NCI-H1436 (cell line): Measurements from ENCODE around the gene SMC4.
"Not testable (repeated sequence)": the region's sequence is repeated elsewhere in the genome, so short reads cannot be mapped to it uniquely, and the experiment has no call there.

Experiments
- DNase-seq: peaks from one replicate; lab custom pipeline; 2025; lab: John Stamatoyannopoulos, UW

The SMC4 gene

DNA sequence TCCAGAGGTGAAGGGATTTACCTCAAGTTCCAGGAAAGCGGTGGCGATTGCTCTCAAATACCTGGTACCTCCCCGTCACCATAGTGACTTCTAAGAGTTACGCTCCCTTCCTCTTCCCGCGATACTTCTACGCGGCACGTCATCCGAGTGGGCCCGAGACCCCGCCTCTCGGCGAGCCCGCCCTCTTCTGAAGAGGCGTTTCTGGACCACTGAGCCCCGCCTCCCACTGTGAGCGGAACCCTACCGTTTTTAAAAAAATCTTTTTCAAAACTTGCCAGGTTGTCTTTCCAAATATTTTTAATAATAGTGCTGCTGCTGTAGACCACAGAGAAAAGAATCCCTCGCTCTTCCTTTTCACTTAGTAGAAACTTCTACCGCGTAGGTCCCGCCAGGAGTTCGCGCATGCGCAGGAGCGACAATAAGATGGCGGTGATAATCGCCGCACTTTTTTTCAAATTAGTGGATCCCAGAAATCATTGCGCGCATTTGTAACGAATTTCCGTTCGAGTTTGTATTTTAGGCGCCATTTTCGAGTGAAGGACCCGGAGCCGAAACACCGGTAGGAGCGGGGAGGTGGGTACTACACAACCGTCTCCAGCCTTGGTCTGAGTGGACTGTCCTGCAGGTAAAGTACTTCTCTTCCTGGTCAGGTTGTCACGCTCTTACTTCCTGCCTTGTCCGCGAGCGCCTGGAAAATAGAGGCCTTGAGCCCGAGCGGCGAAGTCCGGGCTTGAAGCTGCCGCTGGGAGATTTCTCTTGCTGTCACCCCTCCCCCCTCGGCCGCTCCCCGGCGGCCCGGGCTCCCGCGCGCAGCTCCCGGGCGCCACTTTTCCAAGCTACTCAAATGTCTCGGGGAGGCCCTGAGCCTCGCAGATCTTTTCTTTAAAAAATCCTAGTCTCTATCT, at the start of gene SMC4, which contains the start of gene IFT80:
Gene SMC4, plus strand, starts transcription at position 526 of the 905 bp plus-strand sequence. CDS start 1,177 bp downstream, outside the sequence.
Gene IFT80, minus strand, starts transcription at position 101 of the 905 bp plus-strand sequence. CDS start 14,625 bp downstream, outside the sequence.
- peak; percentile 99 for DNase-seq

- no peak for DNase-seq
Measured at GRCh38 chr3:160355826-160356225, 43.6 kb upstream of the SMC4 start.

DNA sequence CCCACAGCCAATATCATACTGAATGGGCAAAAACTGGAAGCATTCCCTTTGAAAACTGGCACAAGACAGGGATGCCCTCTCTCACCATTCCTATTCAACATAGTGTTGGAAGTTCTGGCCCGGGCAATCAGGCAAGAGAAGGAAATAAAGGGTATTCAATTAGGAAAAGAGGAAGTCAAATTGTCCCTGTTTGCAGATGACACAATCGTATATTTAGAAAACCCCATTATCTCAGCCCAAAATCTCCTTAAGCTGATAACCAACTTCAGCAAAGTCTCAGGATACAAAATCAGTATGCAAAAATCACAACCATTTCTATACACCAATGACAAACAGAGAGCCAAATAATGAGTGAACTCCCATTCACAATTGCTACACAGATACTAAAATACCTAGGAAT, 36.6 kb upstream of the SMC4 start:
- DNase-seq, result not testable (repeated sequence)

DNA sequence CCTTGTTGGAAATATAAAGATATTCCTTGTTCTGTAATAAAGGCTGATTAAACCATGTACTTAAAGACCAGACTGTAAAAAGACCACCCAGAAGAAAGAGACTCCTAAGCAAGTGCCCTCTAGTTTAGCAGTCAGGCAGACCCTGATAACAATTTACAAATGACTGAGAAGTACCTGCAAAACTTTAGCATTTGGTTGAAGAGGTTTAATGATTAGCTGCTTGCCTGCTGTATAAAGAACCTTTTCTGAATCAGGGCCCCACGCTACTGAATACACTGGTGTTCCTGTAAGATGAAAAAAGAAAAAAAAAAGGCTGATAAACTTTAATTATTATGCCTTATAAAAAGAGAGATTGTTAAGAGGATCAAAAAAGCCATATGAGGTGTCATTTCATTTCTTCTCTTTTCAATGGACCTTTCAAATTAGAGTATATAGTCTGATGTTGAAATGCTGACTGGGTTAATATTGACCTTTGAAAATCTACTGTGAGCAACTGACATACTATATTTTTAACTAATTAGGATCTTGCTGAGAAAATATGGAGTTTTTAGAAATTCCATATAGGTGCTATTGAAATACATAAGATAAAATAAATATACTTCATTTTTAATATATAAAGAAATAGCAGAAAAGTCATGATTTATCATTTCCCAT, 33.5 kb upstream of the SMC4 start:
- no peak for DNase-seq

DNA sequence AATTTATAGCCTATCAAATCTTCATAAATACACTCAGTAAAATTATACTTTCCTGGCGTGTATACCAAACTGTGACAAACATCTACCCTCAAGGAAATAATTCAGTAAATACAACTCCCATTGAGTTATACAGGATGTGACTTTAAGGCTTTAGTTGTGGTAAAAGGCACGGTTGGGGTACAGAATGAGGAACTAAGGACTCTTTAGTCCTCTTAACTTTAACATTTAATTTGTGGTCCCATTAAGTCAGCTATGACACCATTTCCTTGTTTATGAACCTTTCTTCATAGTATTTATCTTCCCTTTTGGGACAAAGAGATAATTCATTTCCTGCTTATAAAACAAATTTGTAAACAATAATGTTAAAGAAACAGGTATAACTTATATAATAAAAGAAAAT, 30.6 kb upstream of the SMC4 start:
- DNase-seq, result no peak

GRCh38 chr3:160369784-160370183, 29.7 kb upstream of the SMC4 start:
- DNase-seq, result no peak

DNA sequence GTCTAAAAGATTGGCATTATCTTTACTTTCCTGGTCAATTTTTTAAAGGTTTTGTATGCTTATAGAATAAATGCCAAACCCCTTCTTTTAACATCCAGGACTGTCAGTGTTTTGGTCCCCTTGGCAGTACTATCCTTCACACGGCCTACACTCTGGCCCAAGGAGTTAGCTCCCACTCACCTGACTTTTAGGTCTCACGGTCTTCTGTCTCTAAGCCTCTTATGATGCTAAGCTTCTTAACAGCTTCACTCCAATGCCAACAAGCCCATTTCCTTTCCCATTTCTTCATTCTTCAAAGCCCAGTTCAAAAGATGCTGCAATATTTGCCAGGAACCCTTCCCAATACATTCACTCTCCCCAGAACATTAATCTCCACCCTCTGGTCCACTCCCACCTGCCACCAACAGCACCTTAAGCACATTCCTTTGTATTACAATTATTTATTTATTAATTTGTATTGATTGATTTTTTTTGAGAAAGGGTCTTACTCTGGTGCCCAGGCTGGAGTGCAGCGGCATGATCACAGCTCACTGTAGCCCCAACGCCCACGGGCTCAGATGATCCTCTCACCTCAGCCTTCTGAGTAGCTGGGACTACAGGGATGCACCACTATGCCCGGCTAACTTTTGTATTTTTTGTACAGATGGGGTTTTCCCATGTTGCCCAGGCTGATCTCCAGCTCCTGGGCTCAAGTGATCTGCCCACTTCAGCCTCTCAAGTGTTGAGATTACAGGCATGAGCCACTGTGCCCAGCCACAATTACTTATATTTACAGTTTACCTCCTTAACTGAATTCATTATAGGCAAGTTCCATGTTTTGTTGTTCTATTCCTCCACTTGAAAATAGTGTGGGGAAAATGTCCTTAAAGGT, 28.2 kb upstream of the SMC4 start:
- no peak for DNase-seq

DNA sequence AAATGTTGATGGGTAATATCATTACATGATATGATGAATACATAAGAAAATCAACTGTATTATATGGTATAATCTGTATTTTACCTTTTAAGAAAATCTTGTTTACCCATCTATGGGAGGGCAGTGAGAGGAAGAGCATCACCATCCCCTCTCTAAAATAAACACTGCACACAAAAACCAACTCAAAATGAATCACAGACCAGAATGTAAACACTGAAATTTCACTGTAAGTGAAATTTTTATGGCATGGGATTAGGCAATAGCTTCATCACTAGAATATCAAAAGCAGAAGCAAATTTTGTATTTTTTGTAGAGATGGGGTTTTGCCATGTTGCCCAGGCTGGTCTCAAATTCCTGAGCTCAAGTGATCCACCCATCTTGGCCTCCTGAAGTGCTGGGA, 26.7 kb upstream of the SMC4 start:
- DNase-seq, result no peak

DNA sequence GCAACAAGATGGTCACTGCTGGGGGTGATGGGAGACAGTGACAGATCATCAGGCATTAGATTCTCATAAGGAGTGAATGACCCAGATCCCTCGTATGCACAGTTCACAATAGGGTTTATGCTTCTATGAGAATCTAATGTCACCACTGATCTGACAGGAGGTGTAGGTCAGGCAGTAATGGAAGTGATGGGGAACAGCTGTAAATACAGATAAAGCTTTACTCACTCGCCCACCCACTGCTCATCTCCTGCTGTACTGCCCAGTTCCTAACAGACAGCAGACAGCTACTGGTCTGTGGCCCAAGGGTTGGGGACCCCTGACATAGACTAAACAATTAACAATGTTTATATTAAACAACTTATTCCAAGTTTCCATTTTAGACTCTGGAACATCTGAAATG, 25.8 kb upstream of the SMC4 start:
- no peak for DNase-seq

DNA sequence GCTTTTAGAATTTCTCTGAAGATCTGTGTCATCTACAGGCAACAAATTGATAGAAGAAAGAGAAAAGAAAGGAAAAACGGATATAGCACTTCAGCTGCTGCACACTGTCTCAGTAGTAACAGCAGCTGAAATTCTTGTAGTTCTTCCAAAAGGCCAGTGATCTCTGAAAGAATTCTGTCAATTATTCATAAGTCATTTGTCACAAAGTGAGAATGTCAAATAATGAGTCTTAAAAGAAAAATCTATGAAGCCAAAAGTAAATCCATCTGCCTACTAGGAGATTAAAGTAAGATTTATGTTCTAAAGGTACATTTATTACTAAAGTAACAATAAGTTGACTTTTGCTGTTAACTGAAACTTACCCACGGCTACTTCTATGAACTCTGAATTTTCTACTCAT, 25.0 kb upstream of the SMC4 start:
- no peak for DNase-seq

DNA sequence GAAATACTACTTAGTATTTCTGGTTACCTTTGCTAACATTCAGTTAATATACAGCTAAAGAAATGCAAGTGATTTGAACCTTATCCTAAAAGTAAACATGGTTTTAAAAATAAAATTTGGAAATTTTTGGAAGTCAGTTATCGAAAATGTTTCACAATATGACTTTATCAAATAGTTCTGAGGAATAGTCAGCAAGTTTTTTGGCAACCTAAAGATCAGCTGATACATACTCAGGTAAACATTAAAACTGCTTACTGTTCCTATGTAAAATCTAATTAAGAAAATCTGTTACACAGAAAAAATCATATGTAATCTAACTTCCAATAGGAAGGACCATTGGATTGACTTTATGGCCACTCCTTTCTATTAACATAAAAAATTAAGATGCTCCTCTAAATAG, 24.5 kb upstream of the SMC4 start:
- DNase-seq, result no peak

DNA sequence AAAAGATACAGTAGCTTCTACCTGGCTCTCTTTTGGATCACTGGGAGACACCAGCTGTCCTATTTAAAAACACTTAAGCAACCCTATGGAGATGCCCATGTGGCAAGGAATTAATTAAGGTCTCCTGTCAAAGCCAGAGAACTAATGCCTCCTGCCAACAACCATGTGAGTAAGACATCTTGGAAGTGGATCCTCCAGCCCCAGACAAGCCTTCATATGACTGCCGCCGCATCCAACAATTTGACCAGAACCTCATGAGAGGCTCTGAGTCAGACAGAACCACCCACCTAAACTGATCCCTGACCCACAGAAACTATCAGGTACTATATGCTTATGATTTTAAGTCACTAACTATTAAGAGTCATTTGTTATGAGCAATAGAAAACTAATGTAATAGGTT, 22.8 kb upstream of the SMC4 start:
- DNase-seq, result no peak

GRCh38 chr3:160378331-160379109, 20.9 kb upstream of the SMC4 start:
- DNase-seq, result no peak

DNA sequence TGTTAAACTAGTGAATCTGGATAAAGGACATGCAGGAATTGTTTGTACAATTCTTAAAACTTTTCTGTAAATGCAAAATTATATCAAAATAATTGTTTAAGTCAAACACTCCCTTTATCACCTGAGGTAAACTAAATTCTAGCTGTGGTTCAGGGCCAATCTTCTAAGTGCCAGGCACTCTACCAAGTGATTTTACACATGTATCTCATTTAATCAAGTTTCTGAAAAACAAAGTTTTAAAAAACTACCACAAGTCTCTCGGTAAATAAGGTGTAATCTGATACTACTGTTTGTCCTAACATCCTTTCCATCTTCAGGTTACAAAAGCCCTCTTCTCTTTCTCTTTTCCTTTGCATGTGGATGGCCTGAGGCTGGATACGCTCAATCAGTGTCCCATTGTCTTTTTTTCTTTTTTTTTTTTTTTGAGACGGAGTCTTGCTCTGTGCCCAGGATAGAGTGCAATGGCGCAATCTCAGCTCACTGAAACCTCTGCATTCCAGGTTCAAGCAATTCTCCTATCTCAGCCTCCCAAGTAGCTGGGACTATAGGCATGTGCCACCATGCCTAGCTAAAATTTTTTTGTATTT, 19.7 kb upstream of the SMC4 start:
- no peak for DNase-seq

- DNase-seq, result no peak
Measured at GRCh38 chr3:160381470-160381869, 18.0 kb upstream of the SMC4 start.

- DNase-seq, result no peak
Measured at GRCh38 chr3:160384639-160385318, 14.7 kb upstream of the SMC4 start.

DNA sequence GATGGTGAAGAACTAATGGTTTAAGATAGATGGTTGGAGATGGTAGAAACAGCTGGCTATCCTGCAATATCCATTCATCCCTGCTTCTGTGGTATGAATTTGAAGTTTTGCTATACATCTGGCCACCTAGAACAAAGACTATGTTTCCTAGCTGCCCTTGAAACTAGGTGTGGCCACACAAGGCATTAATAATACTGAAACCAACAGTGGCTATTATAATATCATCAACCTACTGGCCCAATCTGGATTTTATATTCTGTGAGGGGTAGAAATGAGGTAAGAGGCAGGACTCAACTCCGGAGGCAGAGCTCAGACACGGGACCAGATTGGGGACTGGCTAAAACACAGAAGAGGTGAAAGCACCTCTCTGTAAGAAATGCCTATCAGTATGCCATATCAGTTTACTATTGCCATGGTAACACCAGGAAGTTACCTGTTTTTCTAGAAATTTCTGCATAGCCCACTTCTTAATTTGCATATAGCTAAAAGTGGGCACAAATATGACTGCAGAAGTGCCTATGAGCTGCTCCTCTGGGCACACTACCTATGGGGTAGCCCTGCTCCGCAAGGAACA, 8.8 kb upstream of the SMC4 start:
- DNase-seq, result no peak

GRCh38 chr3:160392798-160393197, 6.7 kb upstream of the SMC4 start:
- no peak for DNase-seq

- DNase-seq, result no peak
Measured at GRCh38 chr3:160393346-160394008, 6.0 kb upstream of the SMC4 start.

- no peak for DNase-seq
Measured at GRCh38 chr3:160394009-160394392, 5.4 kb upstream of the SMC4 start.
